HG03135 (cell line): ENCODE data around the gene GRIP1.
A peak's percentile ranks its signal among the peaks of the same experiment; 100 is the strongest.

Experiments
- ATAC-seq: cut with Tn5 transposase; IDR thresholded peaks from one replicate; pipeline ENCODE4 v1.9.1; 2021; ENCODE audit warnings: mild to moderate bottlenecking, moderate library complexity; ENCODE audit not compliant: unreplicated experiment

The GRIP1 gene

GRCh38 chr12:66694666-66695613, 16.1 kb upstream of the GRIP1 start:
- no peak for ATAC-seq

- no peak for ATAC-seq
Measured at GRCh38 chr12:66693901-66694513, 15.1 kb upstream of the GRIP1 start.

- ATAC-seq: no peak
Measured at GRCh38 chr12:66692986-66693385, 14.1 kb upstream of the GRIP1 start.

- no peak for ATAC-seq
Measured at GRCh38 chr12:66692170-66692569, 13.3 kb upstream of the GRIP1 start.

GRCh38 chr12:66688846-66689439, 10.1 kb upstream of the GRIP1 start:
- peak; percentile 57 for ATAC-seq

- ATAC-seq: no peak
Measured at GRCh38 chr12:66684222-66684621, 5.3 kb upstream of the GRIP1 start.

GRCh38 chr12:66683822-66684221, 4.9 kb upstream of the GRIP1 start:
- ATAC-seq: no peak

GRCh38 chr12:66683073-66683472, 4.2 kb upstream of the GRIP1 start:
- no peak for ATAC-seq

- ATAC-seq: no peak
Measured at GRCh38 chr12:66679461-66680084, 697 bp upstream of the GRIP1 start.

- no peak for ATAC-seq
Measured at GRCh38 chr12:66676241-66676640, 2.6 kb downstream of the GRIP1 start.

- no peak for ATAC-seq
Measured at GRCh38 chr12:66674495-66675122, 4.3 kb downstream of the GRIP1 start.

- ATAC-seq: no peak
Measured at GRCh38 chr12:66669541-66669940, 9.3 kb downstream of the GRIP1 start.

- ATAC-seq: no peak
Measured at GRCh38 chr12:66668311-66668710, 10.6 kb downstream of the GRIP1 start.

GRCh38 chr12:66667906-66668305, 11.0 kb downstream of the GRIP1 start:
- no peak for ATAC-seq

GRCh38 chr12:66666481-66666880, 12.4 kb downstream of the GRIP1 start:
- ATAC-seq: no peak

GRCh38 chr12:66665435-66665985, 13.4 kb downstream of the GRIP1 start:
- no peak for ATAC-seq

GRCh38 chr12:66664076-66664475, 14.8 kb downstream of the GRIP1 start:
- no peak for ATAC-seq

- no peak for ATAC-seq
Measured at GRCh38 chr12:66663611-66664010, 15.3 kb downstream of the GRIP1 start.

GRCh38 chr12:66662729-66663128, 16.1 kb downstream of the GRIP1 start:
- no peak for ATAC-seq

GRCh38 chr12:66662179-66662578, 16.7 kb downstream of the GRIP1 start:
- no peak for ATAC-seq

GRCh38 chr12:66661357-66661756, 17.5 kb downstream of the GRIP1 start:
- no peak for ATAC-seq
